Stomach (tissue), 4 donors: ENCODE measurements around the gene VPS13D.

Source experiments
- POLR2A ChIP-seq, 4 donors: fragments of 450-650 bp; IDR thresholded peaks; one replicate each; pipeline ENCODE4 v1.6.1; 2016; ENCODE audit warnings: antibody characterized with exemption in 4 of 4, control low read depth in 2 of 4, mild to moderate bottlenecking in 1 of 4, moderate library complexity in 1 of 4
- POLR2AphosphoS5 ChIP-seq, 3 donors: sonication (generic); formaldehyde crosslinking; IDR thresholded peaks; one replicate each; pipeline ENCODE4 v1.6.1; 2016; ENCODE audit warnings: antibody characterized with exemption in 3 of 3
- TF ChIP-seq, protein P1 (sequence below), 7 experiments: fragments of 450-650 bp in 4 of 7; fragments of 200-600 bp in 3 of 7; sonication (generic) in 3 of 7; IDR thresholded peaks; one replicate each; pipeline ENCODE4 v1.5.1; 2016 to 2019; ENCODE audit warnings: antibody characterized with exemption in 7 of 7, control low read depth in 2 of 7, mild to moderate bottlenecking in 1 of 7

DNA sequence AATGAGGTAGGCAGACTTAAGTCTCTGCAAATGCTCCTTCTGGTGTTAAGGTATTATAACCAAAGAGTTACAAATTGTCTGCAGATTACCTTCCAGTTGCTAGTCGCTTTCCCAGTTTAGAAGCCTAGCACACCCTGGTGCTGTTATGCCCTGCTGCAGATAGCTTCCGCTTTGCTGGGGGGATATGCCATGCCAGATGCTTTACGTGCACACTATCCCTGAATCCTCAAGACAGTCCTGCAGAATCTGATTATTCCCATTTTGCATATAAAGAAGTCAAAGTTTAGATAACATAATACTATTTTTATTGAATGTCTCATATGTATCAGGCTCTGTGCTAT, 221.7 kb downstream of the VPS13D start:
- TF ChIP-seq, protein P1, sequence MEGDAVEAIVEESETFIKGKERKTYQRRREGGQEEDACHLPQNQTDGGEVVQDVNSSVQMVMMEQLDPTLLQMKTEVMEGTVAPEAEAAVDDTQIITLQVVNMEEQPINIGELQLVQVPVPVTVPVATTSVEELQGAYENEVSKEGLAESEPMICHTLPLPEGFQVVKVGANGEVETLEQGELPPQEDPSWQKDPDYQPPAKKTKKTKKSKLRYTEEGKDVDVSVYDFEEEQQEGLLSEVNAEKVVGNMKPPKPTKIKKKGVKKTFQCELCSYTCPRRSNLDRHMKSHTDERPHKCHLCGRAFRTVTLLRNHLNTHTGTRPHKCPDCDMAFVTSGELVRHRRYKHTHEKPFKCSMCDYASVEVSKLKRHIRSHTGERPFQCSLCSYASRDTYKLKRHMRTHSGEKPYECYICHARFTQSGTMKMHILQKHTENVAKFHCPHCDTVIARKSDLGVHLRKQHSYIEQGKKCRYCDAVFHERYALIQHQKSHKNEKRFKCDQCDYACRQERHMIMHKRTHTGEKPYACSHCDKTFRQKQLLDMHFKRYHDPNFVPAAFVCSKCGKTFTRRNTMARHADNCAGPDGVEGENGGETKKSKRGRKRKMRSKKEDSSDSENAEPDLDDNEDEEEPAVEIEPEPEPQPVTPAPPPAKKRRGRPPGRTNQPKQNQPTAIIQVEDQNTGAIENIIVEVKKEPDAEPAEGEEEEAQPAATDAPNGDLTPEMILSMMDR (IDR thresholded peaks at IDR 0.05): no peak
- no peak for TF ChIP-seq POLR2A (IDR thresholded peaks at IDR 0.05)
- no peak for TF ChIP-seq POLR2AphosphoS5 (IDR thresholded peaks at IDR 0.05)
